GM19397 (cell line): ENCODE results near the gene TMEM63A.
"Not testable (repeated sequence)": the region's sequence is repeated elsewhere in the genome, so short reads cannot be mapped to it uniquely, and the experiment has no call there.

ENCODE experiments used
- ATAC-seq: cut with Tn5 transposase; IDR thresholded peaks from one replicate; pipeline ENCODE4 v1.9.1; 2021; ENCODE audit warnings: mild to moderate bottlenecking, moderate library complexity; ENCODE audit not compliant: unreplicated experiment

The TMEM63A gene

GRCh38 chr1:225823811-225824261 is 58.3 kb downstream of the TMEM63A start:
- no peak for ATAC-seq

GRCh38 chr1:225822655-225823403 is 59.4 kb downstream of the TMEM63A start:
- ATAC-seq: no peak

- no peak for ATAC-seq
These were observed 61.6 kb downstream of the TMEM63A start for GRCh38 chr1:225820522-225821120.

- no peak for ATAC-seq
These were observed 62.6 kb downstream of the TMEM63A start for GRCh38 chr1:225819346-225820192.

GRCh38 chr1:225818229-225818628 is 64.0 kb downstream of the TMEM63A start:
- no peak for ATAC-seq

GRCh38 chr1:225817611-225818061 is 64.5 kb downstream of the TMEM63A start:
- ATAC-seq: no peak

GRCh38 chr1:225816643-225817538 is 65.3 kb downstream of the TMEM63A start:
- ATAC-seq: no peak

- ATAC-seq: no peak
These were observed 66.5 kb downstream of the TMEM63A start for GRCh38 chr1:225815526-225816178.

- not testable (repeated sequence) for ATAC-seq
These were observed 67.1 kb downstream of the TMEM63A start for GRCh38 chr1:225815090-225815489.

GRCh38 chr1:225814381-225814780 is 67.8 kb downstream of the TMEM63A start:
- no peak for ATAC-seq

- ATAC-seq: no peak
These were observed 68.8 kb downstream of the TMEM63A start for GRCh38 chr1:225813214-225813964.

GRCh38 chr1:225812488-225813213 is 69.5 kb downstream of the TMEM63A start:
- no peak for ATAC-seq

- no peak for ATAC-seq
These were observed 70.3 kb downstream of the TMEM63A start for GRCh38 chr1:225811622-225812487.

GRCh38 chr1:225810579-225811538 is 71.3 kb downstream of the TMEM63A start:
- ATAC-seq: not testable (repeated sequence)

GRCh38 chr1:225809842-225810578 is 72.2 kb downstream of the TMEM63A start, which contains the start of gene EPHX1:
Gene EPHX1 (plus strand): TSS chr1:225810124. CDS start chr1:225828730, 18,606 bp downstream.
- peak; percentile 92 for ATAC-seq

GRCh38 chr1:225808136-225808535 is 74.0 kb downstream of the TMEM63A start:
- ATAC-seq: no peak
